HG03175 (cell line): ENCODE measurements around the gene EPN3.
A peak's percentile ranks its signal among the peaks of the same experiment; 100 is the strongest.

ENCODE experiments used
- ATAC-seq: cut with Tn5 transposase; IDR thresholded peaks from one replicate; pipeline ENCODE4 v1.9.1; 2021; ENCODE audit warnings: mild to moderate bottlenecking, moderate library complexity; ENCODE audit not compliant: unreplicated experiment

Gene EPN3

GRCh38 chr17:50533720-50534148, 1.2 kb downstream of the EPN3 start:
- no peak for ATAC-seq

- ATAC-seq = no peak
Observed at GRCh38 chr17:50534222-50534978, 1.9 kb downstream of the EPN3 start.

GRCh38 chr17:50534979-50535326, 2.4 kb downstream of the EPN3 start:
- no peak for ATAC-seq

- no peak for ATAC-seq
Observed at GRCh38 chr17:50535407-50535806, 2.9 kb downstream of the EPN3 start.

GRCh38 chr17:50536683-50537646, 4.4 kb downstream of the EPN3 start:
- ATAC-seq = no peak

GRCh38 chr17:50537721-50538548, 5.4 kb downstream of the EPN3 start:
- ATAC-seq = no peak

- ATAC-seq = no peak
Observed at GRCh38 chr17:50538549-50539410, 6.2 kb downstream of the EPN3 start.

- no peak for ATAC-seq
Observed at GRCh38 chr17:50539762-50540559, 7.4 kb downstream of the EPN3 start.

- ATAC-seq = no peak
Observed at GRCh38 chr17:50540560-50541401, 8.2 kb downstream of the EPN3 start.

- no peak for ATAC-seq
Observed at GRCh38 chr17:50541402-50541715, 8.8 kb downstream of the EPN3 start.

GRCh38 chr17:50541716-50542688, 9.5 kb downstream of the EPN3 start:
- peak; percentile 77 for ATAC-seq

GRCh38 chr17:50542795-50543774, 10.6 kb downstream of the EPN3 start:
- no peak for ATAC-seq

- ATAC-seq = no peak
Observed at GRCh38 chr17:50544516-50544915, 12.0 kb downstream of the EPN3 start.

GRCh38 chr17:50545311-50545710, 12.8 kb downstream of the EPN3 start:
- ATAC-seq = no peak

- no peak for ATAC-seq
Observed at GRCh38 chr17:50546701-50547034, 14.1 kb downstream of the EPN3 start.

GRCh38 chr17:50547035-50547735, 14.7 kb downstream of the EPN3 start, which contains the start of gene SPATA20:
TSS of gene SPATA20 (plus strand) at chr17:50547174. CDS start at chr17:50547209, 35 bp downstream.
- peak; percentile 70 for ATAC-seq
